HG03571 (cell line): Measurements from ENCODE around the gene GPRC5A.

Source experiments
- ATAC-seq: cut with Tn5 transposase; IDR thresholded peaks from one replicate; pipeline ENCODE4 v1.9.1; 2021; ENCODE audit not compliant: unreplicated experiment

The GPRC5A gene

DNA sequence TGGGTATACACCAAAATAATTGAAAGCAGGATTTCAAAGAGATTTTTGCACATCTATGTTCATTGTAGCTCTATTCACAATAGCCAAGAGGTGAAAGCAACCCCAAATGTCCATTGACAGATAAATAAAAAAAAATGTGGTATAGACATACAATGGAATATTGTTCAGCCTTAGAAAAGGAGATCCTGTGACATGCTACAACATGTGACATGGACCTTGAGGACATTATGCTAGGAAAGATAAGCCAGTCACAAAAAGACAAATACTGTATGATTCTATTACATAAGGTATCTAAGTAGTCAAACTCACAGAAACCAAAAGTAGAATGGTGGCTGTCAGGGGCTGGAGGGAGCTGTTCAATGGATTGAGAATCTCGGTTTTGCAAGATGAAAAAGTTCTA lies 48.5 kb downstream of the GPRC5A start:
- ATAC-seq = no peak

DNA sequence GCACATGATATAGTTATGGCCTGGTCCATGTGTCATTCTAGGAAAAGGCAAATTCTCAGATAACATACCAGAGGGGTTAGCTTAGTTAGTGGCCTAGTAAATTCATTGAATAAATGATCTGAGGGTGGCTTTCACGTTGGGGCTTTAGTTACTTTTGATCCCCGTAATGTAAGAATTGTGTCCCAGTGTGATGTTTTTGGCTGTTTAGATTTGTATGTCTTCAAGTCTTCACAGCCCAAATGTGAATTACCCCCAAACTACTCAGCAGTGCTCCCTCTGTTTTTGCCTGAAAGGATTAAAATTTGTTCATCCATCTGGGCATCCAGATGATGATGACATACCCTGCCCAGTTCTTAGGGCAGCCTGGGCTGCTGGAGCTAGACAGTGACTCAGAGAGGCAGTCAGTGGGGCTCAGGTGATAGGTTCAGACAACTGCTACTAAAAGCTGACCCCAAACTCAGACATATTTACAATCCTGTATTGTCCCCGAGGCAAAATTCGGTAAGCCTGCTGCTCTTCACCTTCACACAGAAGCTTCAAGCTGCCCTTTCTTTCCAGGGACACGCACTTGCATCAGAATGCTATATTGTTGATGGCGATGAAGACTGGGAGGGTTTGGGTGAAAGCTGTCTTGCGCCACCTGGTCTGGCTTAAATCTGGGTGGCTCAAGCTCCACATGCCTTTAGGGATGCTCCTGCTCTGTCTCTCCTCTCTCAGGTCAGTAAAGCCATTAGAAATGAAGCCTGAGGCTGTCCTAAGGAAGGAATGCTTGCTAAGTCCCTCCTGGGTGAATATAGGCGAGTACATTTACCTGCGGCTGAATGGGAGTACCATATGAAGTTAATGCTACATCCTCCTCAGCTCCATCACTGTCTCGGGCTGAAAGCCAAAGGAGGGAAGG lies 50.3 kb downstream of the GPRC5A start:
- ATAC-seq = no peak

DNA sequence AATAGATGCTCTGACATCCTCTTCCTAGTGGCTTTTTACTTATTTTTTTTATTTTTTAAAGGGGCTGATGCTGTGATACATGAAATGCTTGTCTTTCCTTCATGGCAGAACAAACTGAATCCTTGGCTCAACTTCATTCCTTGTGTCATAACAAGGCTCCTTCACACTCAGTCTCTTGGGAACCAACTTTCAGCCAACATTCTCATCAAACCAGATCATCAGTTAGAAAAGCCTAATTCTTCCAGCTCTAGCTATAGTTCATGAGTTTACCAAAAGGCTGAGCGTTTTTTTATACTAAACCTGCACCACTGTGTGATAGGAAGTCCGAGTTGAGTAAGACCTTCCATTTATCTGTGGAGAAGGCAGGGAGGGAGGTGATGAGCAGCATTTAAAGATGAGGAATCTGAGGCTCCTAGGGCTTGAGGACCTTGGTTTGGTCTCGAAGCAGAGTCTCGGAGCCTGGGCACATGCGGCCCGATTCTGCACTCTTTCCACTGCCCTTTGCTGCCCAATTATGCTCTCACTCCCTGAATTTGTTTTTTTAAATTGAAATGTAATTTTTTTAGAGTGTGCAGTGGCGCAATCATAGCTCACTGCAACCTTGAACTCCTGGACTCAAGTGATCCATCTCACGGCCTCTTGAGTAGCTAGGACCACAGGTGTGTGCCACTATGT lies 52.4 kb downstream of the GPRC5A start:
- no peak for ATAC-seq

DNA sequence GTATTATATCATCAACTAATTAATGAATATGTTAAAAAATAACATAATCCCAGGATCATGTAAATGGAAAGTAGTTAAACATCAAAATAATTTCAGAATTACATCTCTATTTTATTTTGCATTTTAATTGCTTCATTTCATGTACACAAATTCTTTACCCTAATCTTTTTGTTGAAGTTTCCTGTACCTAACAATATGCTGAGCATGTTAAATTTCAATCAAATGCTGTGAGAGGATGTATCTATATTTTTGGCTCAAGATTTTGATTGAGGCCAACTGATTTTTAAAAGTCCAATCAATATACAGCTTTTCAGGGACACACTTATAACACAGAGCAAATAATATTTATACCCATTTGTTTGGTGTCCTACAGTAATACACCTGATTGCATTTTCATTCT lies 54.2 kb downstream of the GPRC5A start:
- ATAC-seq = no peak

DNA sequence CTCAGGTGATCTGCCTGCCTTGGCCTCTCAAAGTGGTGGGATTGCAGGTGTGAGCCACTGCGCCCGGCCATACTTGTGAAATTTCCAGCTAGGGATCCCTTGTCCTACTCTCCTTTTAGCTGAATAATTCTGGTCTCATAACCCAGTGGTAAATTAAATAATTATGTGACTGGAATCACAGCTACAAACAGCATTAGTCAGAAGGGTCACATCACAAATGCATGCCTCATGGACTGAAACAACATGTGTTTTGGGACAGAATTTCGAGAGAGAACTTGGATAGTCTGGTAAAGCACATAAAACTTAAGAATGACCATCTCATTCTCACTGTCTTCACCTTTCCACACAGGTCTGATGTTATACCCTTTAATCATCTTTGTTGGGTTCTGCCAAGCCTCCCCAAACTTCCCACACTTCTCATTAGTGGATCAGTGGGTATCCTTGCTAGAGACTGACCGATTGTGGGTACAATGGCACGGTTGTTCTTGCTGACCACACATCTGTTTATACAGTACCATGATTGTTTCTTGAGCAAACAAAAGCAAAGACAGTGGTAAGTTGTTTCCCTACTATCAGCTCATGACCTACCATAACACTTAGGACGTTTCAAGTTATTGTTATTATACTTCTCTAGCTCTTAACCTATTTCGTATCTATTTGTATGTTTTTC lies 55.5 kb downstream of the GPRC5A start:
- no peak for ATAC-seq

DNA sequence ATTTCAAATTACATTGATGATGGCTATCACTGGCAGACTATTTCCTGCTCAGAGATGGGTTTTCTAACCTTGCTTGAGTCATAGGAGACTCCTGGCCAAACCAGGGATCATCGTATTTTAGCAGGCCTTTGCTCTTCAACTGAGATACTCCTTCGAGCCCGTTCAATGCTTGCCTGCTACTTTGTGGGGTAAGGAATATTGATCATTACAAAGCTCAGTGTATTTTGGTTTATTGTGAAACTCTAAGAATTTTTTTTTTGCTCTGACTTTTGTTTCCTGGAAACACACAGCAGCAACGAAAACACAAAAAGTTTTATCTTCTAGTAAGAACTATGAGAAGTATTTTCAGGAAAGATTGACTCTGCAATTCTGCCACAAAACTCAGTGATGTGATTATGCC lies 56.5 kb downstream of the GPRC5A start:
- no peak for ATAC-seq

DNA sequence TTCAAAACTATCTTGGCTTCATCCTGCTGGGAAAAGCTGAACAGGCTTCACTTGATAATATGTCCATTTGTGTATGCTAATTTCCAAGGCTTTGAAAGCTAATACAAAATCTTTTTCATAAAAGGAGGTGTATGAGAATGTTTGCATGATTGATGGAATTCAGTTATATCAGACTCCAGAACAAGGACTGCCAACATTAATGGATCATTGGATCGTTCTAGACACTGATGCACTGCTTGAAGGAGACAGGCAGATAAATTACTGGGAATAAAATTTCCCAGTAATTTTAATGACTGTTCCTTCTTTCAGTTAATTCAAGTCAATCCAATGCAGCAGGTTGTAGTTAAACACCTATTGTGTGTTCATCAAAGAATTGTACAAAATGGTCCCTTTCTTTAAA lies 60.1 kb downstream of the GPRC5A start:
- ATAC-seq = no peak

DNA sequence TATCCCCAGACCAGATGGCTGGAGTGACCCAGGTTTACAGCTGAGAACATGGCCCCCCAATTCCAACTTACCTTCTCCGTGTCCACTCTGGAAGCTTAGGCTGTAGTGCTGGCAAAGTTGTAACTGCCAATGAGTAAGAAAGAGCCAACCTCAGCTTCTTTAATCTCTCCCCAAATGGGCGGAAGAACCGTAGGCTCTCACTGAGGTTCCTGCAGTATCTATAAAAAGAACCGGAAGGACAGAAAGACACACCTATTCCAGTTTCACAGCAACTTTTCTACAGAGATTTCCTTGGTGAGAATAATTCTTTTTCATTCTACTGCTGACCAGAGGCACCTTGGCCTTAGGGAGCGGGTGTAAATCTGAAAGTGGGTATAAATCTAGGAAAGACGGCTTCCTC lies 60.7 kb downstream of the GPRC5A start, which contains the start of gene GPRC5D:
GPRC5D (minus strand) TSS at position 135 of the 400 bp plus-strand sequence. CDS start 1,786 bp downstream, outside the sequence.
- no peak for ATAC-seq

DNA sequence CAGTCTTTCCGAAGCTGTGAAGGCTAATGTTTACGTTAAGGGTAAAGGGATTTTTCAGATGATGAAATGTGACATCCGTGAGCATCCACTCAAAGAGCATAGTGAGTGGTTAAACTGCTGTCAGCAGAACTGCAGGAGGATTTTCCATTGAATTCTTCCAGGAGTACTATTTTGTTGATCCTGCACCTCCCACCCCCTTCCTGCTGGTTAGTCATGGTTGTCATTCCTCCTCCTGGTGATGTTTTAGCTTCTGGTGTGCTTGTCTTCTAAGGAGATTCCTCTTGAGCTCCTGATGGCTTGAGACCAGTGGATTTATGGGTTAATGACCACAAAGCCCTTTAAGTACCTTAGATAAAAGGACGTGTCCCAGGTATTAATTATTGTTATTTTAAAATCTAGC lies 63.0 kb downstream of the GPRC5A start:
- ATAC-seq = no peak

DNA sequence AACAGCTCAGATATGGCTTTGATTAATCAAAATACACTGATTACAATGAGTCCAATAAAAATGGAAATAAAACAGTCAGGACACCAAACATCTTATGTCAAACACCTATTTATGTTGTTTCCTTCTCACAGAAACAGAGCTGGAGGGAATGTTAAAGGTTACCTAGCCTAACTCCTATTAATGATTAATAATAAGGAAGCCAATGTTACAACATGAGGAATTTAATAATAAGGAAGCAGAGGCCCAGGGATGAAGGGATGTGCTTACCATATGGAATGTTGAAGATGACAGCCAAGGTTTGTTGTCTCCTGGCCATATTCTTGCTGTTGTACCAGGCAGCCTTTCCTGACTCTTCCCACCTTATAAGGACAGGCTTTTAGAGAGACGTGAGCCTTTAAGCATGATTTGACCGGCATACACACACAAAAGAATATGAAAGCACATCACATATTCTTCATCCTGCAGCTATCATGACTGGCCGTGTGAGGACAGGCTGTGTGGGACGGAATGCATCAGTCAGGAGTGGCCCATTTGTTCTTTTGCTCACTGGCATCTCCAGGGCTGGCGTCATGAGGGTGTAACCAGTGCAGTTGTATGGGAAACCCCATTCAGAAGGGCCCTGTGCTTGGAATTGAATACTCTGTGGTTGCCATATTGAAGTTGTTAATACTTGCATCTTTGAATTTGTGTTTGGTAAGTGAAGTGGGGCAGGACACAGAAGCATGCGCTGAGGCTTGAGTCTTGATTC lies 63.7 kb downstream of the GPRC5A start:
- no peak for ATAC-seq

DNA sequence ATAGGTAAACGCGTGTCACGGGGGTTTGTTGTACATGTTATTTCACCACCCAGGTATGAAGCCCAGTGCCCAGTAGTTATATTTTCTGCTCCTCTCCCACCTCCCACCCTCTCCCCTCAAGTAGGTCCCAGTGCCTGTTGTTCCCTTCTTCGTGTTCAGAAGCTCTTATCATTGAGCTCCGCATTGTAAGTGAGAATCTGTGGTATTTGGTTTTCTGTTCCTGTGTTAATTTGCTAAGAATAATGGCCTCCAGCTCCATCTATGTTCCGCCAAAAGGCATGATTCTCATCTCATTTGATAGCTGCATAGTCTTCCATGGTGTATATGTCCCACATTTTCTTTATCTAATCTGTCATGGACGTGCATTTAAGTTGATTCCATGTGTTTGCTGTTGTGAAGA lies 67.5 kb downstream of the GPRC5A start:
- ATAC-seq = no peak

DNA sequence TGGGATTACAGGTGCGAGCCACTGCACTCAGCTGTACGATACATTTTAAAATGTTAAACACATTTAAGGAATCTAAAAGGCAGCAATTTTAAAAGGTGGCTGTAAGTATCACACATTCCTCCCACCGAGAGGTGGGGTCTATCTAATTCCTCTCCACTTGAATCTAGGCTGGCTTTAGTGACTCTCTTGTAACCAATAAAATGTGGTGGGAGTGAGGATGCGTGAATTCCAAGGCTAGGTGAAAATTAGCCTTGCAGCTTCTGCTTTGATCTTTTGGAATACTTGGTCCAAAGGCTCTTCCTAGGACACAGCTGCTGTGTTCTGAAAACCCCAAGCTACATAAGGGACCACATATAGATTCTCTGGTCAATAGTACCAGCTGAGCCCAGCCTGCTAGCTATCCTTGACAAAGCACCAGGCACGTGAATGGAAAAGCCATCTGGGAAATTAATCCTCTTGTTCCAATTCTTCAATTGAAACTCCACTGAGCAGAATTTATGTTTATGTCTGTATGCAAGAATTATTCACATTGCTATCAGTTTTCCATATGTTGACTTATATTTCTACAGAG lies 69.4 kb downstream of the GPRC5A start:
- ATAC-seq = no peak

DNA sequence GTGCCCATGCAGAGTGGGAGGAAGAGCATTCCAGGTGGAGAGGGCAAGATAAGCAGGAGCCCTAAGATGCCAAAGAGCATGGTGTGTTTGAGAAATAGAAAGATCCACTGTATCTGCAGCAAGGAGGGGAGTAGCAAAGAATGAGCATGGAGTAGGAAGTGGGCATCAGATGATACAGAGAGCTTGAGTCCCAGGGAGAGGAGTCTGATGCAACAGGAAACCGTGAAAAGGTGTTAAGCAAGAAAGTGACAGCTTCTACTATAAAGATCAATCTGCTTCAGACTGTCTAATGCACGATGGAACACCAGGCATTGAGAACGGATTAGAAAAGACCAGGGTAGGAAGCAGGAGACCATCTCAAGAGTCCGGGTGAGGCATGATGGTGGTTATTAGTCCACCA lies 72.9 kb downstream of the GPRC5A start:
- no peak for ATAC-seq

DNA sequence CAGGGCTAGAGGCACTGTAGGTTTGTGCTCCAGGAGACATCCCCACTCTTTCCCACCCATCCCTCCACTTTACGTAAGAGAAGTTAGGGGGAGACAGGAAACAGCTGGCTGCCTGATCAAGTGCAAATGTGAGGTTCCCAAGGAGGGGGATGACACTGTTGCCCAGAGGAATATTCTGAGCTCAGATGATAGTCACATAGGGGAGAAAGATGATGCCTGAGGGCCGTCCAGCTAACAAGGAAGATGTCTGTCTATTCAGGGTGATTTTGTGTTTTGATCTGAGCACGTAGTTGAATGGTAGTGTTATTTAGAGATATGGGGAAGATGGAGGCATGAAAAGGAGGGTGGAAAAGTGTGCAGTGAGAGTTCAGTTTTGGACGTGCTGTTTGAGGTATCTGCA lies 74.5 kb downstream of the GPRC5A start:
- no peak for ATAC-seq
